Mesendoderm (in vitro differentiated cells): ENCODE measurements around the gene RASSF8.

Source experiments
- DNase-seq: peaks from one replicate; pipeline ENCODE4 v3.0.0; 2013
- H2AK5ac ChIP-seq: 2 replicates; pipeline ENCODE4 v1.6.1; 2013; ENCODE audit warnings: low read length, inconsistent platforms
- H2BK120ac ChIP-seq: 2 replicates; pipeline ENCODE4 v1.6.1; 2013; ENCODE audit warnings: low read depth, mild to moderate bottlenecking, low read length, moderate library complexity, mixed read lengths
- H2BK15ac ChIP-seq: replicated peaks from 2 replicates; pipeline ENCODE4 v1.6.1; 2013; ENCODE audit warnings: low read depth, mild to moderate bottlenecking, moderate library complexity
- H2BK5ac ChIP-seq: 2 replicates; pipeline ENCODE4 v1.6.1; 2013; ENCODE audit warnings: low read length, inconsistent platforms
- H3K18ac ChIP-seq: 2 replicates; pipeline ENCODE4 v1.6.1; 2013; ENCODE audit warnings: mild to moderate bottlenecking, low read length, mixed read lengths
- H3K23ac ChIP-seq: one replicate; pipeline ENCODE4 v1.6.1; 2013; ENCODE audit warnings: low read length
- H3K27ac ChIP-seq: 2 replicates; pipeline ENCODE4 v1.5.1; 2013; ENCODE audit warnings: low read depth, mild to moderate bottlenecking, inconsistent platforms, low read length, moderate library complexity
- H3K27me3 ChIP-seq: 2 replicates; pipeline ENCODE4 v1.6.1; 2013; ENCODE audit warnings: low read length, control low read depth, mild to moderate bottlenecking, inconsistent platforms; ENCODE audit not compliant: insufficient read depth, poor library complexity
- H3K36me3 ChIP-seq: 2 replicates; pipeline ENCODE4 v1.6.1; 2013; ENCODE audit warnings: low read length, inconsistent platforms; ENCODE audit not compliant: control insufficient read depth, insufficient read depth
- H3K4ac ChIP-seq: one replicate; pipeline ENCODE4 v1.6.1; 2013; ENCODE audit warnings: low read depth, mild to moderate bottlenecking, low read length, moderate library complexity
- H3K4me1 ChIP-seq: 2 replicates; pipeline ENCODE4 v1.6.1; 2013; ENCODE audit warnings: low read depth, low read length, inconsistent platforms; ENCODE audit not compliant: control insufficient read depth
- H3K4me2 ChIP-seq: 2 replicates; pipeline ENCODE4 v1.6.1; 2013; ENCODE audit warnings: low read length
- H3K4me3 ChIP-seq: 2 replicates; pipeline ENCODE4 v1.5.1; 2013; ENCODE audit warnings: mild to moderate bottlenecking, low read length
- H3K56ac ChIP-seq: one replicate; pipeline ENCODE4 v1.6.1; 2013; ENCODE audit warnings: low read length
- H3K79me1 ChIP-seq: 2 replicates; pipeline ENCODE4 v1.6.1; 2013; ENCODE audit warnings: low read length, inconsistent platforms
- H3K79me2 ChIP-seq: 2 replicates; pipeline ENCODE4 v1.6.1; 2013; ENCODE audit warnings: mild to moderate bottlenecking, low read length; ENCODE audit not compliant: control insufficient read depth, insufficient read depth
- H3K9ac ChIP-seq: 2 replicates; pipeline ENCODE4 v1.6.1; 2013; ENCODE audit warnings: low read length, inconsistent platforms
- H4K5ac ChIP-seq: one replicate; pipeline ENCODE4 v1.6.1; 2013; ENCODE audit warnings: low read length
- H4K8ac ChIP-seq: one replicate; pipeline ENCODE4 v1.6.1; 2013; ENCODE audit warnings: low read depth, mild to moderate bottlenecking, control low read depth, low read length, moderate library complexity
- WGBS: extraction: QIAGEN DNeasy Blood & Tissue Kit; methylation state at CpG from one replicate; pipeline ENCODE4 v1.1.7; 2013; ENCODE audit warnings: low lambda C conversion rate, missing lambda C conversion rate; ENCODE audit not compliant: insufficient coverage; ENCODE audit errors: extremely low coverage; 5-methylcytosine and 5-hydroxymethylcytosine counted together

Gene RASSF8

GRCh38 chr12:26124446-26125399, 166.2 kb downstream of the RASSF8 start, which contains the start of gene BHLHE41:
TSS of gene BHLHE41 (minus strand) at chr12:26125037. CDS start at chr12:26124779, 258 bp downstream.
- no CpG with 5 or more reads among the region's 54 CpGs for WGBS
- no peaks in the 10 kb centered on the region for H3K79me2 ChIP-seq
- no peaks in the 10 kb centered on the region for H3K79me1 ChIP-seq
- no peak within 1 kb of the TSS for H3K27ac ChIP-seq
- H2BK120ac ChIP-seq: no peak within 1 kb of the TSS
- H3K18ac ChIP-seq: no peak within 1 kb of the TSS
- H4K8ac ChIP-seq: no peak within 1 kb of the TSS
- H3K56ac ChIP-seq: peak within 1 kb of the TSS; percentile 65
- no peak within 1 kb of the TSS for H2BK15ac ChIP-seq
- peak within 1 kb of the TSS; percentile 12 for H3K9ac ChIP-seq
- H4K5ac ChIP-seq: no peak within 1 kb of the TSS
- H3K4me3 ChIP-seq: peak within 1 kb of the TSS; percentile 25
- peaks cover 53% of the 10 kb centered on the region for H3K27me3 ChIP-seq
- peak; percentile 60 for DNase-seq
- H2BK5ac ChIP-seq: no peak within 1 kb of the TSS
- H3K4me2 ChIP-seq: peak within 1 kb of the TSS; percentile 53
- no peak within 1 kb of the TSS for H3K4ac ChIP-seq
- no peak within 1 kb of the TSS for H3K23ac ChIP-seq
- no peaks in the 10 kb centered on the region for H3K4me1 ChIP-seq
- no peak within 1 kb of the TSS for H2AK5ac ChIP-seq
- H3K36me3 ChIP-seq: no peaks in the 10 kb centered on the region

GRCh38 chr12:26125400-26126339, 167.2 kb downstream of the RASSF8 start:
- peak overlapping the region; percentile 44 for H3K4me2 ChIP-seq
- H2BK15ac ChIP-seq: no peak overlapping the region
- peak overlapping the region; percentile 65 for H3K56ac ChIP-seq
- peaks cover 50% of the 10 kb centered on the region for H3K27me3 ChIP-seq
- H4K5ac ChIP-seq: no peak overlapping the region
- no peak overlapping the region for H2AK5ac ChIP-seq
- peak overlapping the region; percentile 12 for H3K9ac ChIP-seq
- no peaks in the 10 kb centered on the region for H3K4me1 ChIP-seq
- H3K4ac ChIP-seq: no peak overlapping the region
- H2BK5ac ChIP-seq: no peak overlapping the region
- peak overlapping the region; percentile 25 for H3K4me3 ChIP-seq
- no peak overlapping the region for H2BK120ac ChIP-seq
- no peak overlapping the region for H3K23ac ChIP-seq
- no peak overlapping the region for H3K18ac ChIP-seq
- no CpG with 5 or more reads among the region's 66 CpGs for WGBS
- DNase-seq: peak; percentile 85
- no peaks in the 10 kb centered on the region for H3K79me1 ChIP-seq
- no peak overlapping the region for H3K27ac ChIP-seq
- no peak overlapping the region for H4K8ac ChIP-seq
- H3K36me3 ChIP-seq: no peaks in the 10 kb centered on the region
- H3K79me2 ChIP-seq: no peaks in the 10 kb centered on the region

- Histone ChIP-seq H2BK120ac (no peak overlapping the region), H3K18ac (no peak overlapping the region), H2BK15ac (no peak overlapping the region), H2BK5ac (no peak overlapping the region), H3K23ac (no peak overlapping the region), H3K79me1 (no peaks in the 10 kb centered on the region), H3K36me3 (no peaks in the 10 kb centered on the region), H3K27ac (no peak overlapping the region), H2AK5ac (no peak overlapping the region), H3K27me3 (peaks cover 43% of the 10 kb centered on the region), H3K9ac (peak overlapping the region; percentile 4), H3K4me1 (no peaks in the 10 kb centered on the region), H3K4me2 (peak overlapping the region; percentile 44), H4K5ac (no peak overlapping the region), H3K56ac (peak overlapping the region; percentile 65), H3K4me3 (peak overlapping the region; percentile 9), H4K8ac (no peak overlapping the region), H3K79me2 (no peaks in the 10 kb centered on the region), H3K4ac (no peak overlapping the region)
- no CpG with 5 or more reads among the region's 60 CpGs for WGBS
- peak; percentile 84 for DNase-seq
Measured at GRCh38 chr12:26126340-26127284, 168.1 kb downstream of the RASSF8 start.

- no peak overlapping the region for H2BK120ac ChIP-seq
- no CpG with 5 or more reads among the region's 2 CpGs for WGBS
- no peaks in the 10 kb centered on the region for H3K36me3 ChIP-seq
- no peak overlapping the region for H3K4me3 ChIP-seq
- no peak overlapping the region for H2BK5ac ChIP-seq
- no peak overlapping the region for H3K4me2 ChIP-seq
- H3K4ac ChIP-seq: no peak overlapping the region
- H3K79me2 ChIP-seq: no peaks in the 10 kb centered on the region
- no peaks in the 10 kb centered on the region for H3K79me1 ChIP-seq
- H4K8ac ChIP-seq: no peak overlapping the region
- H3K4me1 ChIP-seq: no peaks in the 10 kb centered on the region
- peaks cover 37% of the 10 kb centered on the region for H3K27me3 ChIP-seq
- DNase-seq: no peak
- no peak overlapping the region for H4K5ac ChIP-seq
- H2BK15ac ChIP-seq: no peak overlapping the region
- H3K9ac ChIP-seq: no peak overlapping the region
- H3K23ac ChIP-seq: no peak overlapping the region
- no peak overlapping the region for H3K27ac ChIP-seq
- no peak overlapping the region for H3K18ac ChIP-seq
- H2AK5ac ChIP-seq: no peak overlapping the region
- H3K56ac ChIP-seq: no peak overlapping the region
Measured at GRCh38 chr12:26127404-26127803, 168.9 kb downstream of the RASSF8 start.

GRCh38 chr12:26128168-26128567, 169.7 kb downstream of the RASSF8 start:
- no peak overlapping the region for H3K9ac ChIP-seq
- no peaks in the 10 kb centered on the region for H3K36me3 ChIP-seq
- H3K79me2 ChIP-seq: no peaks in the 10 kb centered on the region
- H3K23ac ChIP-seq: no peak overlapping the region
- no peaks in the 10 kb centered on the region for H3K4me1 ChIP-seq
- H4K8ac ChIP-seq: no peak overlapping the region
- no peak overlapping the region for H3K4me2 ChIP-seq
- no peak overlapping the region for H2AK5ac ChIP-seq
- H2BK120ac ChIP-seq: no peak overlapping the region
- H3K56ac ChIP-seq: no peak overlapping the region
- H2BK5ac ChIP-seq: no peak overlapping the region
- H3K27ac ChIP-seq: no peak overlapping the region
- no peak overlapping the region for H3K4ac ChIP-seq
- H2BK15ac ChIP-seq: no peak overlapping the region
- peaks cover 30% of the 10 kb centered on the region for H3K27me3 ChIP-seq
- no peak overlapping the region for H3K18ac ChIP-seq
- H3K79me1 ChIP-seq: no peaks in the 10 kb centered on the region
- H4K5ac ChIP-seq: no peak overlapping the region
- no peak overlapping the region for H3K4me3 ChIP-seq
- DNase-seq: no peak
